Measurements from ENCODE around the gene KASH5. TPM values are rescaled to one million over a fixed set of nuclear protein-coding genes. Genes with fewer than 3 reads are reported as not detected.

Gene KASH5
- polyA plus RNA-seq, 1 experiment, result not detected

GRCh38 chr19:49423071-49423984 is 35.3 kb downstream of the KASH5 start, which contains the start of gene PTH2:
PTH2 (minus strand) TSS chr19:49423441; CDS start chr19:49423339, 102 bp downstream.
- DNase-seq (ENCODE audit: low read depth), result no peak
- no peak within 1 kb of the TSS for H3K4me3 ChIP-seq (ENCODE audit: low read depth, low read length)
- CTCF ChIA-PET, result interaction anchor here (2.5 kb wide), 1 partner anchor 20 kb away, joined by 9 read pairs; no protein-coding TSS in a partner anchor
- TF ChIP-seq CTCF (IDR thresholded peaks at IDR 0.05; ENCODE audit: insufficient read depth, low read depth, low read length), result no peak
- POLR2A ChIA-PET, result no interaction called here
- H3K27me3 ChIP-seq (ENCODE audit: control insufficient read depth, insufficient read depth, low read length), result peaks cover 84% of the 10 kb centered on the region
- no peaks in the 10 kb centered on the region for H3K36me3 ChIP-seq (ENCODE audit: control insufficient read depth, insufficient read depth, low read length)

GRCh38 chr19:49423985-49424303 is 35.9 kb downstream of the KASH5 start:
- POLR2A ChIA-PET, result no interaction called here

GRCh38 chr19:49425178-49425577 is 37.1 kb downstream of the KASH5 start, which contains the start of gene GFY:
GFY (plus strand) TSS chr19:49425388; CDS start chr19:49426431, 1,043 bp downstream.
- ChIA-PET CTCF (interaction anchor here (2.0 to 2.5 kb wide), 3 partner anchors 9 to 33 kb away, joined by 7 to 10 read pairs (median 9); no protein-coding TSS in a partner anchor), POLR2A (interaction anchor here (0.6 kb wide), 1 partner anchor 17 kb away, joined by 4 read pairs; no protein-coding TSS in a partner anchor)
- Histone ChIP-seq H3K4me3 (ENCODE audit: low read depth, low read length) (no peak within 1 kb of the TSS), H3K36me3 (ENCODE audit: control insufficient read depth, insufficient read depth, low read length) (no peaks in the 10 kb centered on the region), H3K27me3 (ENCODE audit: control insufficient read depth, insufficient read depth, low read length) (peaks cover 82% of the 10 kb centered on the region)
- TF ChIP-seq CTCF (IDR thresholded peaks at IDR 0.05; ENCODE audit: insufficient read depth, low read depth, low read length), result no peak
- no peak for DNase-seq (ENCODE audit: low read depth)

More at GRCh38 chr19:49423985-49424303, 35.9 kb downstream of the KASH5 start:
- DNase-seq (ENCODE audit: low read depth), result no peak
- Histone ChIP-seq H3K36me3 (ENCODE audit: control insufficient read depth, insufficient read depth, low read length) (no peaks in the 10 kb centered on the region), H3K4me3 (ENCODE audit: low read depth, low read length) (no peak overlapping the region), H3K27me3 (ENCODE audit: control insufficient read depth, insufficient read depth, low read length) (peaks cover 84% of the 10 kb centered on the region)
- no peak for TF ChIP-seq CTCF (IDR thresholded peaks at IDR 0.05; ENCODE audit: insufficient read depth, low read depth, low read length)
- CTCF ChIA-PET, result interaction anchor here (2.0 to 2.5 kb wide), 2 partner anchors 19 to 32 kb away, joined by 7 to 9 read pairs; no protein-coding TSS in a partner anchor

- TF ChIP-seq CTCF (IDR thresholded peaks at IDR 0.05; ENCODE audit: insufficient read depth, low read depth, low read length), result no peak
- CTCF ChIA-PET, result interaction anchor here (0.9 to 2.5 kb wide), 7 partner anchors 10 to 124 kb away, joined by 3 to 10 read pairs (median 6); no protein-coding TSS in a partner anchor
- Histone ChIP-seq H3K27me3 (ENCODE audit: control insufficient read depth, insufficient read depth, low read length) (peaks cover 82% of the 10 kb centered on the region), H3K36me3 (ENCODE audit: control insufficient read depth, insufficient read depth, low read length) (no peaks in the 10 kb centered on the region), H3K4me3 (ENCODE audit: low read depth, low read length) (no peak overlapping the region)
- POLR2A ChIA-PET, result no interaction called here
- DNase-seq (ENCODE audit: low read depth), result no peak
Measured at GRCh38 chr19:49425922-49426592, 38.0 kb downstream of the KASH5 start.

GRCh38 chr19:49427339-49427738 is 39.3 kb downstream of the KASH5 start:
- H3K4me3 ChIP-seq (ENCODE audit: low read depth, low read length), result no peak overlapping the region
- no peak for TF ChIP-seq CTCF (IDR thresholded peaks at IDR 0.05; ENCODE audit: insufficient read depth, low read depth, low read length)
- peaks cover 76% of the 10 kb centered on the region for H3K27me3 ChIP-seq (ENCODE audit: control insufficient read depth, insufficient read depth, low read length)
- ChIA-PET CTCF (interaction anchor here (1.0 to 2.3 kb wide), 3 partner anchors 13 to 37 kb away, joined by 3 to 6 read pairs (median 6); no protein-coding TSS in a partner anchor), POLR2A (no interaction called here)
- no peaks in the 10 kb centered on the region for H3K36me3 ChIP-seq (ENCODE audit: control insufficient read depth, insufficient read depth, low read length)
- DNase-seq (ENCODE audit: low read depth), result no peak

Measured in BJ (cell line).